Esophagus squamous epithelium (tissue), 4 donors: ENCODE data around the gene CAMK1D.
"Not testable (repeated sequence)": the region's sequence is repeated elsewhere in the genome, so short reads cannot be mapped to it uniquely, and the experiment has no call there.

Source experiments
- POLR2A ChIP-seq, 4 donors: fragments of 450-650 bp; IDR thresholded peaks; one replicate each; pipeline ENCODE4 v1.6.1; 2017; ENCODE audit warnings: antibody characterized with exemption in 4 of 4, mild to moderate bottlenecking in 4 of 4, moderate library complexity in 3 of 4
- TF ChIP-seq, protein P1 (sequence below), 6 experiments: fragments of 450-650 bp in 4 of 6; fragments of 200-600 bp in 2 of 6; sonication (generic) in 2 of 6; IDR thresholded peaks; one replicate each; pipeline ENCODE4 v1.5.1; 2016 to 2019; ENCODE audit warnings: antibody characterized with exemption in 6 of 6, mild to moderate bottlenecking in 4 of 6, moderate library complexity in 4 of 6

- TF ChIP-seq, protein P1, sequence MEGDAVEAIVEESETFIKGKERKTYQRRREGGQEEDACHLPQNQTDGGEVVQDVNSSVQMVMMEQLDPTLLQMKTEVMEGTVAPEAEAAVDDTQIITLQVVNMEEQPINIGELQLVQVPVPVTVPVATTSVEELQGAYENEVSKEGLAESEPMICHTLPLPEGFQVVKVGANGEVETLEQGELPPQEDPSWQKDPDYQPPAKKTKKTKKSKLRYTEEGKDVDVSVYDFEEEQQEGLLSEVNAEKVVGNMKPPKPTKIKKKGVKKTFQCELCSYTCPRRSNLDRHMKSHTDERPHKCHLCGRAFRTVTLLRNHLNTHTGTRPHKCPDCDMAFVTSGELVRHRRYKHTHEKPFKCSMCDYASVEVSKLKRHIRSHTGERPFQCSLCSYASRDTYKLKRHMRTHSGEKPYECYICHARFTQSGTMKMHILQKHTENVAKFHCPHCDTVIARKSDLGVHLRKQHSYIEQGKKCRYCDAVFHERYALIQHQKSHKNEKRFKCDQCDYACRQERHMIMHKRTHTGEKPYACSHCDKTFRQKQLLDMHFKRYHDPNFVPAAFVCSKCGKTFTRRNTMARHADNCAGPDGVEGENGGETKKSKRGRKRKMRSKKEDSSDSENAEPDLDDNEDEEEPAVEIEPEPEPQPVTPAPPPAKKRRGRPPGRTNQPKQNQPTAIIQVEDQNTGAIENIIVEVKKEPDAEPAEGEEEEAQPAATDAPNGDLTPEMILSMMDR (IDR thresholded peaks at IDR 0.05), result not testable (repeated sequence)
- not testable (repeated sequence) for TF ChIP-seq POLR2A (IDR thresholded peaks at IDR 0.05)
These were observed 5.3 kb downstream of the CAMK1D start for GRCh38 chr10:12354696-12355095.
